ENCODE data around the gene EMD.

EMD gene

GRCh38 chrX:154419189-154419588 lies 40.1 kb downstream of the EMD start:
- DNase-seq (ENCODE audit: low read depth in 2 of 2): no peak

GRCh38 chrX:154419688-154420401 lies 40.8 kb downstream of the EMD start:
- no peak for DNase-seq (ENCODE audit: low read depth in 2 of 2)

GRCh38 chrX:154420402-154420756 lies 41.3 kb downstream of the EMD start:
- no peak for DNase-seq (ENCODE audit: low read depth in 2 of 2)

- DNase-seq (ENCODE audit: low read depth in 2 of 2): no peak
These were observed 48.0 kb downstream of the EMD start for GRCh38 chrX:154426916-154427770.

GRCh38 chrX:154428176-154429171 lies 49.4 kb downstream of the EMD start, which contains the start of gene ATP6AP1:
Gene ATP6AP1 (plus strand): TSS chrX:154428677. CDS start chrX:154428693, 16 bp downstream.
- peak; percentile 86 to 87 for DNase-seq (ENCODE audit: low read depth in 2 of 2)

GRCh38 chrX:154429711-154430110 lies 50.6 kb downstream of the EMD start:
- DNase-seq (ENCODE audit: low read depth in 2 of 2): no peak

- DNase-seq (ENCODE audit: low read depth in 2 of 2): no peak
These were observed 51.4 kb downstream of the EMD start for GRCh38 chrX:154430479-154430878.

GRCh38 chrX:154430916-154431315 lies 51.8 kb downstream of the EMD start:
- DNase-seq (ENCODE audit: low read depth in 2 of 2): no peak

Data from fibroblast of skin of left quadriceps (primary cell).